GM18505 (cell line): ENCODE data around the gene MEGF6.

ENCODE experiments used
- ATAC-seq: cut with Tn5 transposase; IDR thresholded peaks from one replicate; pipeline ENCODE4 v1.9.1; 2021; ENCODE audit not compliant: unreplicated experiment
- POLR2A ChIP-seq: IDR thresholded peaks from 4 replicates; pipeline ENCODE4 v1.6.1; 2011; ENCODE audit warnings: borderline replicate concordance; ENCODE audit not compliant: insufficient read depth, insufficient read length; ENCODE audit errors: extremely low read depth

MEGF6 gene

DNA sequence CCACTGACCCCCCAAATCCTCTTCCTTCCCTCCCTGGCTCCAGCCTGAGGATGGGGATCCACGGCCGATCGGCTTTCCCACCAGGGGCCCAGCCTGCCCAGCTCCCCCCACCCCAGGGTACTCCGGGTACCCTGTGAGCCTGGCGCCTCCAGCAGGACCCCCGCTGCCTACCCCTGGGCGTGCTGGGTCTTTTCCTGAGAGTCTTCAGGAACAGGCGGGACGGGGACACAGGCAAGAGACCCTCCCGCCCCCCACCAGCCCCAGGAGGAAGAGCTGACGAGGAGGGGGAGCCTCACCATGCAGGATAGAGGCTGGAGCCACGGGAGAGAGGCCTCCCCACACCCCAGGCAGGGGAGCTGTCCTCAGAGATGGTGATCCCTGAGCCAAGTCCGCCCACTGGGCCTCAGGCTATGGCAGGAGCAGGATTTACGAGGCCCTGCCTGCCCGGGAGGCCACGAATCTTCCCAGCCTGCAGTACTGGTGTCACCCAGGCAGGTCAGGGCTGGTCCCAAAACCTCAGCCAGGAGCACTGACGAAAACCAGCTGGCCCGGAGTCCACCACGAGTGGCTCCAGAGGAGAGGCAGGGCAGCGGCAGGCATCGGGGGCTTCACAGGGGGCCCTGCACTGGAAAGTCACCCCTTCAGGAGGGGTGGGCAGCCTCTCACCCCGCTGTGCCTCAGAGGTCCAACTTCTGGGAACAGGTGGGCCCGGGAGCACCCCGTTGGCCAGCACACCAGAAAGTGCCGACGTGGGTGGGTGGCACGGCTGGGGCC lies 58.0 kb downstream of the MEGF6 start:
- no peak for TF ChIP-seq POLR2A
- ATAC-seq = no peak

DNA sequence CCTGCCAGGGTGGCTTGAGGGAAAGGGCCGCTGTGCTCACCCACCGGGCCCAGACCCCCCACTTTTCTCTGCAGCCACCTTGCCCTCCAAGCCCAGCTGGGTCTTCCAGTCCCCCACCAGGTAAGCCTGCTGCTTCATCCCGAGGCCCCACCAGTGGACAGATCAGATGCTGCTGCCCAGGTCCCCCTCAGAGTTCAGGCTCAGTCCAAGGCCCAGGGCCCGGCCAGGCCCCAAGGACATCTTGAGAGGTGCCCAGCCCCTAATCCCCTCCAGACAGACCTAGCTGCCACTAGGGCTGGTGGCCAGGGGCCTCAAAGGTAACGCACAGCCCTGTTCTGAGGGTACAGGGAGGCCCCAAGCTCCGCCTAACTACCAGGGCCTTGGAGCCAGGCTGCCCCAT lies 58.6 kb downstream of the MEGF6 start:
- ATAC-seq = no peak
- TF ChIP-seq POLR2A = no peak

DNA sequence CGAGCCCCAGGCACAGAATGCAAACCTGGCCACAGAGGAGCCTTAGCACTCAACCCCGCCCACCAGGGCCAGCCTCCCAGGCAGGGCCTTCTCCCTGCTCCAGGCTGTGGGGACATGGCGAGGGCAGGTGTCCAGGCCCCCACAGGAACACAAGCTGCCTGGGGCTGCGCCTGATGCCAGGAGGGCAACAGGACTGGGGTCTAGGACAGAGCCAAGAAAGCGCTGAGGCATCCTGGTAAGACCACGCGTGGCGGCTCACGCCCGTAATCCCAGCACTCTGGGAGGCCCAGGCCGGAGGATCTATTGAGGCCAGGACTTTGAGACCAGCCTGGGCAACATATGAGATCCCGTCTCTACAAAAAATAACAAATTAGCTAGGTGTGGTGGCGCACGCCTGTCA lies 59.1 kb downstream of the MEGF6 start:
- TF ChIP-seq POLR2A = no peak
- ATAC-seq = no peak

DNA sequence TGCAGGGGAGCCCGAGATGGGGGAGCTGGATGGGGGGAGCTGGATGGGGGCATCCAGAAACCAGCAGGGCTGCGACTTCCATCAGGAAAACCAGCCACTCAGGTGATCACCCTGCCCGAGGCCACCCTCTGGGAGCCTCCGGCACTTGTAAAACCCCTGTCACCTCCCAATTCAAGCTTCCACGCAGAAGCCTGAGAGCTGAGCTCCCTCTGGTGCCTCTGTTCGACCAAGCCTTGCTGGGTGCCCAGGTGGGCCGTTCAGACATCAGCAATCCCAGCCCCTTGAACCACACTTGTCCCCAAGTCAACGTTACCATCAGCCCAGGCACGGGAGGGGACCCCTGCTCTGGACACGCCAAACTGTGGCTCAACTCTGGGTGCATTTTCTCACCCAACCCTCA lies 59.6 kb downstream of the MEGF6 start:
- no peak for TF ChIP-seq POLR2A
- ATAC-seq = no peak

DNA sequence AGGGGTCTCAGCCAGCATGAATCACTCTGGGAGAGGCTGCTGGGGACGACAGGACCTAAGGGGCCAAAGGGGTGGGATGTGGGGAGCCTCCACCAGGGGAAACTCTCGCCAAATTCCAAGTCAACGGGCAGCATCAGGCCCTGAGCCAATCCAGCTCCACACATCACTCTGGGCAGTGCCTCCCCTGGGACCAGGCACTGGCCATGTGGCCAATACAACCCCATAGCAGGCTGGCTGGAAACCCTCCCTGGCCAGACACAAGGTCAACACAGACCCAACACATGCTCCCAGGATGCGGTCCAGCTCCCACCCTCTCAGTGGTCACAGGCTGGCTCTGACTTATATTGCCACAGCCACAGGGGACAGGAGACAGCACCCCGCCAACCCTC lies 60.0 kb downstream of the MEGF6 start:
- ATAC-seq = no peak
- TF ChIP-seq POLR2A = no peak

DNA sequence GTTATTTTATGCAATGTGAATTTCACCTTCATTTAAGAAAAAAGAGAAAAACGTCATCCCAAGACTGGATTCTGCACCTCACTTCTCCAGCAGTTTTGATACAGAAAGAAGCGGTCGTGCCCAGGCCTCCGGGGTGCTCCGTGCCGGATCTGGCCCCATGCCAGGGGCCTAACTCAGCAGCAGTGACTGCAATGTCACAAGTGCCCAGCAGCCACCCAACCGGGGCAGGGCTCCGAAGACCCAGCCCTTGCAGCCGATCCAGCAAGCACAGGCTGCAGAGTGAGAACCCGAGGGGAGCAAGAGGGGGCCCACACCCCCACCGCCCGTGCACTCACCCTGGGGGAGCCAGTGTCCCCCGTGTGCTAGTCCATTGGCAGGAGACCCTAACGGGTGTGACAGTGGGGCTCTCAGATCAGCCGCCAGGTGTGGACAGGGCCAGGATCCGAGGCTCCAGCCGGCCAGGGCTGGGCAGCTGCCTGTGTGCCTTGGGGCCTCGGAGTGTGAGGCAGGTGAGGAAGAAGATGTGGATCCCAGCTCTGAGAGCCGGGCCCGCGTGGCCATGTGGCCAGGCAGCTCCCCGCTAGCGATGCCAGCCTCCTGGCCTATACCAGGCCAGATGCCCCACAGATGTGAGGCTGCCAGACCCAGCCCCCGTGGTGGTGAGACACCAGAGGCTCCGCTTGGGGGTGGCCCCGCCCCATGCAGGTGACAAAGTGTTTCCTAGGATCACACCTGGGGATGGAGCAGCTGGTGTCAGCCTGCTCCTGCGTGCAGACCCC lies 60.6 kb downstream of the MEGF6 start:
- no peak for ATAC-seq
- TF ChIP-seq POLR2A = no peak

DNA sequence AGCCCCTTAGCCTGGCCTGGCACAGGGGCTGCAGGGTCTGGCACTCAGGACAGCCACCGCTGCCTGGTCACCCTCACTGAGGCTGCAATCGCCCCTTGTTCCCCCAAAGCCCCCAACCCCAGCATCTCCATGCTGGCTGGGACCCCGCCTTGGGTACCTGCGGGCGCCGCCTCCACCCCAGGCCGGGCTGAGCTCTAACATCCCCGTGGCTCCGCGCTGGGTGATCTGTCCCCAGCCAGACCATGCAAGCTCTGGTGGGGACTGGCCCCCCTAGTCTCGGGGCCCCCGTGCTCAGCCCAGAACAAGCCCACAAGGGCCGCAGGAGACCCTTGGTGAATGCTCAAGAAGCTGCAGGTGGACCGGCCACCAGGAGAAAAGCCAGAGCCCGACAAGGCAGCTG lies 62.4 kb downstream of the MEGF6 start:
- no peak for TF ChIP-seq POLR2A
- no peak for ATAC-seq

DNA sequence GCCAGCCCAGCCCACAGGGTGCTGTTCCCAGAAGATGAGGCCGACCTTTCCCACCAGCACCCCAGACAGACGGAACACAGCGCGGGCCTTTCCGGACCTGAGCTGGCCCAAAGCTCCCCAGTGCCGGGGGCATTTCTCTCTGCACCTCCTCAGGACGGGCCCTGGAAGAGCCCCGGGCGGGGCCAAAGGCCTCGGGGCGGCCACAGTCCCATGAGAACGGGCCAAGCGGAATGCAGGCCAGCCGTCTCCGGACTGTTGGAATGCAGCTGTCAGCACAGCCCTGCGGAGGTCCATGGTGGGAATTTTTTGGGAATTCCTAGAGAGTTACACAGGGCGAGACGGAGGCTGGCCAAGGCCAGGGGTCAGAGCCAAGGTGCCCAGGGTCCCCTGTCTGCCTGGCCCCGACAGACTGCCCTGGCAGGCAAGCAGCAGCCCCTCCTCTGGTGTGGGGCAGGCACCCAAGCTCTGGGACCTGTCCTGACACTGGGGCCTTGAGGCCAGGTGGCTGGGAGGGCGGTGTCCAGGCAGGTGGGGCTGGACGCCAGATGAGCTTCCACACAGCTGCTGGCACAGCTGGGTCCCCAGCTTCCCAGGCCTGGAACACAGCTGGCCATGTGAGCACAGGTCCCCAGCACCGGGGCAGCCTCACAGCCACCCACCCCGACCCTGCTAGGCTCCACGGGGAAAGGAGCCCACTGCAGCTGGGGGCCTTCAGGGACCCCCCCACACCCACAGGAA lies 63.0 kb downstream of the MEGF6 start:
- no peak for TF ChIP-seq POLR2A
- ATAC-seq = no peak

DNA sequence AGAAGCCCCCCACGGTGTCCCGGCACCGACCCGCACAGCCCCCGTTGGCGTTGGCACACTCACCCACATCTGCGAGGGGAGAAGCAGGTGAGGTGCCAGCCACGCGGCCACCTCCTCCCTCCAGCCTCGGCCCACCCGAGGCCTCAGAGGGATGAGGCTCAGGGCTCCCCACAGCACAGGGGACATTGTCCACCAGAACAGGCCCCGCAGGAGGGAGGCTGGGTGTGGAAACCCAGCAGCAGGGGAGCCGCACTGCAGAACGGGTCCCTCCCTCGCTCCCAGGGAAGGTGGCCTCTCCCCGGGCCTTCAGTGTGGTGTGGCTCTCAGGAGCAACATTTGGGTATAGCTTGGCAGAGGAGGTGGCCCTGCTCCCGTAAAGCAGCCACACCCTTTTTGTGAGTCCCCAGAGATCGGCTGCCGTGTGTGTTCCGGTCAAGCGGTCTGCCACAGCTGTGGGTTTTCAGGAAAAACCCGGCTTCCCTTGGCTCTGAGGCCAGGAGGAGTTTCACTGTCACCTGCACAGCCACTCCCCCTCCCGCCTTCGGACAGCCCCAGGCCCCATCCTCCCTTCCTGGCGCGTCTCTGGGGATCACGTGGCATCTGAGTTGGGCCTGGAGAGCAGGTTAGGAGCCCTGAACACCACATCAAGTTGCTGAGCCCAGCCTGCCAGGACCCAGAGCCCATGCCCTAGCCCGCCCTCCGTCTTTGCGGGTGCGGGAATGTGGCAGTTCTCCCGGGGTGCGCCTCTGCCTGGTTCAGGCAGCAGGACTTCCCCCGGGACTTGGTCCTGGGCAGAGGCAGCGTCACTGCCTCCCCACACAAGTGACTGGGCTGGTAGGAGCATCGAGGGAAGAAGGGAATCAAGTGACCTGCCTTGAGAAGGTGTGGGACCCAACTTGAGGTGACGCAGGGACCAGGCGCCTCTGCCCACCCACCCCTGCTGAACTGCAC lies 64.0 kb downstream of the MEGF6 start:
- no peak for TF ChIP-seq POLR2A
- no peak for ATAC-seq

DNA sequence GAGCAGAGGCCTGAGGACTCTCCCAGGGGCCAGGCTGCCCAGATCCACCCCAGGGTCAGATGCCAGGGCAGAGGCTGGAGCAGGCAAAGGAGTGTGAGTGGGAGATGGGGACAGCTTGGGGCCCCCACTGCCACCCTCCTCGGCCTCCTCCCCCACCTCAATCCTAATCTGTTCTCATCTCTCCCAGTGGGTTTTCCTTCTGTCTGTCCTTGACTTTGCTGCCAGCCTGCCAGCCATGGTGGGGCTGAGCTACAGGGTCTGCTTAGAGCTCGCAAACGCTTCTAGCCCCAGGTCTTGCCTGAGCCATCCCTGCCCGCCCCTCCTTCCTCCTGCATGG lies 65.3 kb downstream of the MEGF6 start:
- ATAC-seq = no peak
- TF ChIP-seq POLR2A = no peak

DNA sequence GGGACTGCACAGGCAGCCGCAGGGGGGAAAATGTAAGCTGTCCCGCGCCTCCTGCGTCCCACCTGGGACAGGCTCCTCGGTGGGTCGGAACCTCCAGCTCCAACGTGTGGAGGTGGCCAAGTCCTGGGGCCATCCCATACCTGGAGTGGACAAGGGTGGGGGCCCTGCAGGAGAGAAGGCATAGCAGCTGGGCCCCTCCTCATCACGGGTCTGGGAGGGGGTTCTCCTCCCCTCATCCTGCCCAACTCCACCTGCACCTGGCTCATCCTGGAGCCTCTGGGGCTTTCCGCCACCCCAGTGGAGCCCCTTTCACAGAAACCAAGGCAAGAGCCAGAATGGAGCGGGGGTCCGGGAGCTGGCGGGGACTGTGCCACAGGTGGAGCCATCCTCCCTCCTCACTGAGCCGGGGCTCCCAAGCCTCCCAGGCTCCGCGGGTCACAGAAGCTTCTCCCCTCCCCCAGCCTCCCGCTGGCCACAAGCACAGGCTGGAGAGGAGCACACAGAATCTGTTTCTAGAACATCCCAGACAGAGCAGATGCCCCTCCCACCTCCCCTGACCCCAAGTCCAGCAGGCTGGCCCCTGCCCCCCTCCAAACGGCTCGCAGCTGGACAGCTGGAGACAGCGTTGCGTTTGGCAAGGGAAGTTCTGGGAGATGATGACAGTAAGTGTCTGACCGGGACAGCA lies 65.8 kb downstream of the MEGF6 start:
- no peak for ATAC-seq
- TF ChIP-seq POLR2A = no peak
